ENCODE results near the gene GLYATL1. TPM values are rescaled to one million over a fixed set of nuclear protein-coding genes. Genes with fewer than 3 reads are reported as not detected.

The GLYATL1 gene
- total RNA-seq, 1 donor, result 2.9 TPM

- TF ChIP-seq CTCF (IDR thresholded peaks at IDR 0.05; ENCODE audit: insufficient read depth, low read length), result no peak
- DNase-seq (ENCODE audit: low read depth), result no peak
- no peak overlapping the region for H3K4me3 ChIP-seq (ENCODE audit: low read depth, low read length)
Measured at GRCh38 chr11:58979222-58979621, 39.9 kb downstream of the GLYATL1 start.

- no peak for DNase-seq (ENCODE audit: low read depth)
- TF ChIP-seq CTCF (IDR thresholded peaks at IDR 0.05; ENCODE audit: insufficient read depth, low read length), result no peak
- no peak overlapping the region for H3K4me3 ChIP-seq (ENCODE audit: low read depth, low read length)
Measured at GRCh38 chr11:58980159-58980843, 41.0 kb downstream of the GLYATL1 start.

- no peak for DNase-seq (ENCODE audit: low read depth)
- no peak for TF ChIP-seq CTCF (IDR thresholded peaks at IDR 0.05; ENCODE audit: insufficient read depth, low read length)
- H3K4me3 ChIP-seq (ENCODE audit: low read depth, low read length), result no peak overlapping the region
Measured at GRCh38 chr11:58992489-58992888, 53.2 kb downstream of the GLYATL1 start.

GRCh38 chr11:58994171-58994570 is 54.9 kb downstream of the GLYATL1 start:
- no peak for TF ChIP-seq CTCF (IDR thresholded peaks at IDR 0.05; ENCODE audit: insufficient read depth, low read length)
- H3K4me3 ChIP-seq (ENCODE audit: low read depth, low read length), result no peak overlapping the region
- DNase-seq (ENCODE audit: low read depth), result no peak

- H3K4me3 ChIP-seq (ENCODE audit: low read depth, low read length), result no peak overlapping the region
- TF ChIP-seq CTCF (IDR thresholded peaks at IDR 0.05; ENCODE audit: insufficient read depth, low read length), result no peak
- no peak for DNase-seq (ENCODE audit: low read depth)
Measured at GRCh38 chr11:58998480-58999290, 59.4 kb downstream of the GLYATL1 start.

GRCh38 chr11:58999291-58999680 is 60.0 kb downstream of the GLYATL1 start:
- DNase-seq (ENCODE audit: low read depth), result no peak
- H3K4me3 ChIP-seq (ENCODE audit: low read depth, low read length), result no peak overlapping the region
- no peak for TF ChIP-seq CTCF (IDR thresholded peaks at IDR 0.05; ENCODE audit: insufficient read depth, low read length)
